ENCODE measurements around the gene TAPBP.
"Not testable (repeated sequence)": the region's sequence is repeated elsewhere in the genome, so short reads cannot be mapped to it uniquely, and the experiment has no call there.

TAPBP gene

GRCh38 chr6:33296797-33297405, 17.0 kb downstream of the TAPBP start:
- DNase-seq (ENCODE audit: low read depth): no peak

GRCh38 chr6:33295621-33296369, 18.1 kb downstream of the TAPBP start:
- no peak for DNase-seq (ENCODE audit: low read depth)

- DNase-seq (ENCODE audit: low read depth): no peak
These were observed 19.6 kb downstream of the TAPBP start for GRCh38 chr6:33294086-33294823.

DNA sequence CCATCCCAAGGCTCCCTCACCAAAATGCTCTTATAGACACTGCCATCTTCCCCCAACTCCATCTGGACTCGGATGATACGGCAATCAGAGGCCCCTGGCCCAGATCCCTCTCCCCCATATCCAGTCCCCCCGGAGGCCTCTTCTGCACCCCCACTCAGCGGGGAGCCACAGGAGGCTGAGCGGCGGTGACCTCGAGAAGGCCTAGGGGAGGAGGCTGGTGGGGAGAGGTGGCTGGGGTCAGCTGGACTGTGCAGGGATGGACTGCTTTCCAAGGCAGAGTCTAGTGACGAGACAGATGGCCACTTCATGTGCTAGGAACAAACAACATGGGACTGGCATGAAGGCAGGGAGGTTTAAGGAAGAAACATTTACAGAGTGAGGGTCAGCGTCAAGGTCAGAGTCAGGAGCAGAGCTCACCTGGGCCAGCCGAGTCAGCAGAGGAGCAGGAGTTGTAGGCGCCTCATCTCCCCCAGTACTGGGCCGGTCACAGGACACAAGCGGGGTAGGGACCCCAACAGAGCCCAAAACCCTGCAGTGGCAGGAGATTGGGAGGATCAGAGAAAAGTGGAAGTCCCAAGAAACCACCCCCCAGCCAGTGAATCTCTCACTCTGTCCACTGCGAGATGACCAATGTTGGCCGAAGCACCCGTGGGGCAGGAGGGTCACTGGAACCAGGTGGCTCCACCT, 20.7 kb downstream of the TAPBP start:
- DNase-seq (ENCODE audit: low read depth): no peak

DNA sequence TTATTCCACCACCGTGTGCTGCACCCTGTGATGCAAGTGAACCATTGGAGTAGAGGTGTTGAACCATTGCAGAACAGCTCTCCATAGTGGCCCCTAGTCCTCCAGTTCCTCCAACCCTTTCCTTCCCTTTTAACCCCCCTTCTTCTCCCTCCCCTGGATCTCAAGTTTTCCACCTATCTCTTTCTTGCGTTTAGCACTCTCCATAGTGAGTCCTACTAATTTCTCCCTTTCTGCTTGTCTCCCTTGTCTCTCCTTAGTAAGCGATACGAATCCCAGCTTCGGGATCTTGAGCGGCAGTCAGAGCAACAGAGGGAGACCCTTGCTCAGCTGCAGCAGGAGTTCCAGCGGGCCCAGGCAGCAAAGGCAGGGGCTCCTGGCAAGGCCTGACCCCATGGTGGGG, 23.4 kb downstream of the TAPBP start:
- no peak for DNase-seq (ENCODE audit: low read depth)

DNA sequence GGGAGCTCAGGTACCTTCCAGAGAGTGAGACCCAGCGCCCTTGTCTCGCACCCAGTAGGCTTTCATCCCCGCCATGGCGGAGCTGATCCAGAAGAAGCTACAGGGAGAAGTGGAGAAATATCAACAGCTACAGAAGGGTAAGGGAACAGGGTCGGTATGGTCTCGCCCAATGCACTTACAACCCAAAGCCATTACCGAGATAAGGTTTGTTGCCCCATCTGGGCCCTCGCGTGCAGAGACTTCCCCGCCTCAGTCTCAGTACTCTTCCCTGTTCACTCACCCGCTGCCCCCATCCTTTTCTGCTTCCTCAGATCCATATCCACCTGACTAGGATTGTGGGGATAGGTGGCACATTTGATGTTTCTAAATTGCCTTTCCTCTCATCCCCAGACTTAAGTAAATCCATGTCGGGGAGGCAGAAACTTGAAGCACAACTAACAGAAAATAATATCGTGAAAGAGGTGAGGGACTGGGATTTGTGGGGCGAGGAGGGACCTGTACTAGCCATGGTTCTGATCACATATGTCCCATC, 24.0 kb downstream of the TAPBP start:
- DNase-seq (ENCODE audit: low read depth): no peak

- peak; percentile 93 for DNase-seq (ENCODE audit: low read depth)
These were observed 24.7 kb downstream of the TAPBP start, which contains the start of the genes PFDN6 and WDR46 for GRCh38 chr6:33288921-33289783. Gene PFDN6 (plus strand): TSS chr6:33289601. CDS start chr6:33289857, 256 bp downstream. Gene WDR46 (minus strand): TSS chr6:33289239. CDS start chr6:33289170, 69 bp downstream.

DNA sequence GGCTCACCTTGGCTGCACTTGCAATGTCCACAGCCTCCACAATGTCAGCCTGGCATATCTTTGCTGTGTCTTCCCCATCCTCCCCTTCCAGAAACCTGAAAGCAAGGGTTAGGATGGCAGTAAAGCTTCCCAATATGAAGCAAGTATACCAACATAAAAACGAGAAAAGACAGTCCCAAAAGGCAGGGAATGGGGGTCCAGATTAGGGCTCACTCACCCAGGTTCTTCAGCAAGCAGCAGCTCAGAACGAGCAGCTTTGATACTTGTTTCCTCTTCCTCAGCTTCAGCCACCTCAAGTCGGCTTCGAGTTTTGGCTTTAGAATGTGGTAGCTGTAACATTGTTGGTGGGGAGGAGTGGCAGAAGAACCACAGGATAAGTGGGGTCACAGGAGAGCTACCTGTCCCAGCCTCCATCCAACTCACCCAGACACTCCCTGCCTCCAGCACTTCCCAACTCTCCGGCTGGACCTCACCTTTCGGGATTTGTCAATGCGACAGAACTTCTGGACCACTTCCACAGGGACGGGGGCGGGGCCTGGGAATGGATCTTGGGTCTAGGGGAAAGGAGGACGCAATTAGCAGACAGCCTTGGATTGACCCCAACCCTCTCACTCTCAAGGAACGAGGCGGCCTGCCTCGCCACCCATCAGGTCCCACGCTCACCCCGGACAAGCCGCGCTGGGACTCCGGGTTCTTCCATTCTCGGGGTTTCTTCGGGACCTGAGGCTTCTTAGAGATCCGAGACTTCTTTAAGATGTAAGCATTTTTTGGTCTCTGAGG, 25.5 kb downstream of the TAPBP start:
- DNase-seq (ENCODE audit: low read depth): no peak

GRCh38 chr6:33286946-33287914, 26.6 kb downstream of the TAPBP start:
- DNase-seq (ENCODE audit: low read depth): no peak

GRCh38 chr6:33285214-33285613, 28.7 kb downstream of the TAPBP start:
- DNase-seq (ENCODE audit: low read depth): not testable (repeated sequence)

- no peak for DNase-seq (ENCODE audit: low read depth)
These were observed 33.3 kb downstream of the TAPBP start for GRCh38 chr6:33280539-33280938.

- DNase-seq (ENCODE audit: low read depth): peak; percentile 50
These were observed 33.8 kb downstream of the TAPBP start for GRCh38 chr6:33279971-33280511.

DNA sequence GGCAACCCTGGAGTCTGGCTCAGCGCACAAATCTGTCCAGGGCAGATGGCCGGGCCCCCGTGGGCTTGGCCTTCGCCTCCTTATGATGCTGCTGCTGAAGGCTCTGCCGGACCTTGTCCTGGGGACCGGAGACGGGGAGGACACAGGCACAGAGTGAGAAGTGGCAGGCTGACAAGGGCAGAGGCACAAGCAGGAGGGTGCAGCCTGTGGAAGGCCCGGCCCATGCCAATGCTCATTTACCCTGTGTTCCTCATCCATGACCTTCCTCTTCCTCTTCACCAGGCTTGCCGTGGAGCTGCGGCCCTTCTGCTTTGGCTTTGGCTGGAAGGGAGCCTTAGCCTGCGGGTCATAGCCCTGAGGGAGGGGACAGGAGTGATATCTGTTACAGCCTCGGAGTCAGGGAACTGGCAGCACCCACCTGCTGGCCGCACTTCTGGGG, 34.6 kb downstream of the TAPBP start:
- DNase-seq (ENCODE audit: low read depth): no peak

DNA sequence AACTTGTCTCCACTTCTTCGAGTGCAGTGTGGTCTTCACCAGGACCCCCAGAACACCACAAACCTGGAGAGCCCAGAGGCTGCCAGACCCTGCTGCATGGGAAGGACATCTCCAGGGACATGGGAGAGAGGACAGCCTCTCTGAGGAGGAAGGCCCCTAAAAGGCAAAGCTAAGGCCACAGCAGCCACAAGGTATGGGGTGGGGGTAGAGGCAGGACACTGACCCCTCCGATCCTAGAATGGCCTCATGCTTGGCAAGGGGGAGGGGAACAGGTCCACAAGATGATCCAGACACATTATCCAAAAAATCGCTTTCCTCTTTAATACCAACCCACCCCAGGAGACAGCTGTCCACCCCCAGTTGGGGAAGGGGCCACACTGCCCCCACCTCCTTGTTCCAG, 35.1 kb downstream of the TAPBP start:
- DNase-seq (ENCODE audit: low read depth): no peak

- DNase-seq (ENCODE audit: low read depth): no peak
These were observed 35.5 kb downstream of the TAPBP start for GRCh38 chr6:33278392-33278741.

GRCh38 chr6:33277663-33278391, 36.1 kb downstream of the TAPBP start:
- DNase-seq (ENCODE audit: low read depth): no peak

DNA sequence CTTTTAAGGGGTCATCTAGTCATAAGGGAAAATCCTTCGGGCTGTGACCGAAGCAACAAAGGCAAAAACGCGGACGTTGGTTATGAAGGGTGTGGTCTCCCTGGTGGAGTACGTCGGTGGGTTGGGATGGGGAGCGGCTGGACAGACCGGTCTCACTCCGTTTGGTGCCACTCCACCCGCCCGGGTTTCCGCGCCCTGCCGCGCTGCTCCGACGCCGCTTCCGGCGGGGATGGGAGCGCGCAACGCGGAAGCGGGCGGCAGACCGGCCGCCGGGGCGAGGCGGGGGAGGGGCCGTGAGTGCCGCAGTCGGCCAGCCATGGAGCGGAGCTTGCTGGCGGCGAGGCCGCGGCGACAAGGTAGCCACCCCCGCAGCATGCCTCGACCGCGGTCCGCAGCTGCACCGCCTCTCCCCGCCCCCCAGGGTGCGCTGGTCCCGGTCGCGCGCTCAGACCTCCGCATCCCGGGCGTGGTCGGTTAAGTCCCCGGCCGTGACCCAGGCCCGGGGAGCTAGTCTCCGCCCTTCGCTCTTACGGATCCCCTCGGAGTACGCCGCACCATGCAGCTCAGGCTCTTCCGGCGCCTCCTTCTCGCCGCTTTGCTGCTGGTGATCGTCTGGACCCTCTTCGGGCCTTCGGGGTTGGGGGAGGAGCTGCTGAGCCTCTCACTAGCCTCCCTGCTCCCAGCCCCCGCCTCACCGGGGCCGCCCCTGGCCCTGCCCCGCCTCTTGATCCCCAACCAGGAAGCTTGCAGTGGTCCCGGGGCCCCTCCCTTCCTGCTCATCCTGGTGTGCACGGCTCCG, 36.8 kb downstream of the TAPBP start, which contains the start of gene B3GALT4:
B3GALT4 (plus strand) TSS at position 260 of the 799 bp plus-strand sequence; CDS start at position 557, 297 bp downstream.
- peak; percentile 75 for DNase-seq (ENCODE audit: low read depth)
